ENCODE measurements around the gene S100A3. TPM values are rescaled to one million over a fixed set of nuclear protein-coding genes. Genes with fewer than 3 reads are reported as not detected.
A peak's percentile ranks its signal among the peaks of the same experiment; 100 is the strongest.

S100A3 gene
- total RNA-seq, 1 experiment from 2014 or later, result 90.0 TPM

GRCh38 chr1:153573351-153573750 lies 24.3 kb upstream of the S100A3 start:
- no peak for TF ChIP-seq CTCF (IDR thresholded peaks at IDR 0.05; ENCODE audit: unreplicated experiment)
- Mint-ChIP-seq H3K36me3 (ENCODE audit: insufficient read depth, unreplicated experiment) (no peaks in the 10 kb centered on the region), H3K9me3 (ENCODE audit: unreplicated experiment) (no peaks in the 10 kb centered on the region), H3K4me3 (ENCODE audit: unreplicated experiment) (no peak overlapping the region), H3K27me3 (ENCODE audit: insufficient read depth, unreplicated experiment) (no peaks in the 10 kb centered on the region), H3K27ac (ENCODE audit: low read depth, unreplicated experiment) (peak overlapping the region; percentile 67), H3K4me1 (ENCODE audit: insufficient read depth, unreplicated experiment) (peaks cover 33% of the 10 kb centered on the region)
- POLR2A ChIA-PET, result interaction anchor here (0.7 to 7.1 kb wide), 24 partner anchors 8 to 417 kb away, joined by 3 to 476 read pairs (median 7); partner anchors contain the start of genes CHTOP, ILF2, RAB13 and RPS27
- intact Hi-C loops (cut with micrococcal nuclease), result loop anchor here (2.0 kb wide), 1 partner anchor 35 kb away; no protein-coding TSS in a partner anchor
- CTCF ChIA-PET, result interaction anchor here (0.6 to 7.5 kb wide), 38 partner anchors 8 to 413 kb away, joined by 3 to 379 read pairs (median 10); partner anchors contain the start of genes CHTOP, ILF2, PGLYRP4 and RAB13
- no peak for DNase-seq (ENCODE audit: unreplicated experiment)
- no TSS peak for BruUV-seq (replicated peaks)

GRCh38 chr1:153572569-153573015 lies 23.5 kb upstream of the S100A3 start:
- no peaks in the 10 kb centered on the region for H3K36me3 Mint-ChIP-seq (ENCODE audit: insufficient read depth, unreplicated experiment)
- H3K4me1 Mint-ChIP-seq (ENCODE audit: insufficient read depth, unreplicated experiment), result peaks cover 33% of the 10 kb centered on the region
- BruUV-seq (replicated peaks), result no TSS peak
- H3K9me3 Mint-ChIP-seq (ENCODE audit: unreplicated experiment), result no peaks in the 10 kb centered on the region
- peak; percentile 98 for TF ChIP-seq CTCF (IDR thresholded peaks at IDR 0.05; ENCODE audit: unreplicated experiment)
- POLR2A ChIA-PET, result interaction anchor here (0.6 to 7.1 kb wide), 34 partner anchors 9 to 418 kb away, joined by 3 to 476 read pairs (median 6); partner anchors contain the start of genes CHTOP, GATAD2B, ILF2 and INTS3
- no peaks in the 10 kb centered on the region for H3K27me3 Mint-ChIP-seq (ENCODE audit: insufficient read depth, unreplicated experiment)
- no peak overlapping the region for H3K4me3 Mint-ChIP-seq (ENCODE audit: unreplicated experiment)
- CTCF ChIA-PET, result interaction anchor here (0.5 to 7.5 kb wide), 59 partner anchors 8 to 418 kb away, joined by 3 to 379 read pairs (median 5); partner anchors contain the start of genes CHTOP, ILF2, PGLYRP4 and RAB13
- intact Hi-C loops (cut with micrococcal nuclease), result loop anchor here (1.0 to 2.0 kb wide), 8 partner anchors 36 to 414 kb away; partner anchors contain the start of genes RAB13, S100A13 and SNAPIN
- peak overlapping the region; percentile 67 for H3K27ac Mint-ChIP-seq (ENCODE audit: low read depth, unreplicated experiment)
- peak; percentile 94 for DNase-seq (ENCODE audit: unreplicated experiment)

GRCh38 chr1:153571706-153572105 lies 22.6 kb upstream of the S100A3 start:
- DNase-seq (ENCODE audit: unreplicated experiment), result no peak
- CTCF ChIA-PET, result interaction anchor here (0.6 to 7.5 kb wide), 47 partner anchors 8 to 418 kb away, joined by 3 to 379 read pairs (median 6); partner anchors contain the start of genes CHTOP, ILF2, PGLYRP4 and RAB13
- H3K9me3 Mint-ChIP-seq (ENCODE audit: unreplicated experiment), result no peaks in the 10 kb centered on the region
- BruUV-seq (replicated peaks), result no TSS peak
- no peak overlapping the region for H3K4me3 Mint-ChIP-seq (ENCODE audit: unreplicated experiment)
- intact Hi-C loops (cut with micrococcal nuclease), result loop anchor here (1.0 to 2.0 kb wide), 8 partner anchors 37 to 415 kb away; partner anchors contain the start of genes RAB13, S100A13 and SNAPIN
- no peaks in the 10 kb centered on the region for H3K27me3 Mint-ChIP-seq (ENCODE audit: insufficient read depth, unreplicated experiment)
- H3K36me3 Mint-ChIP-seq (ENCODE audit: insufficient read depth, unreplicated experiment), result no peaks in the 10 kb centered on the region
- POLR2A ChIA-PET, result interaction anchor here (0.7 to 7.1 kb wide), 20 partner anchors 10 to 415 kb away, joined by 3 to 476 read pairs (median 10); partner anchors contain the start of genes CHTOP, GATAD2B, ILF2 and RAB13
- no peak overlapping the region for H3K27ac Mint-ChIP-seq (ENCODE audit: low read depth, unreplicated experiment)
- peaks cover 36% of the 10 kb centered on the region for H3K4me1 Mint-ChIP-seq (ENCODE audit: insufficient read depth, unreplicated experiment)
- TF ChIP-seq CTCF (IDR thresholded peaks at IDR 0.05; ENCODE audit: unreplicated experiment), result no peak

- Mint-ChIP-seq H3K36me3 (ENCODE audit: insufficient read depth, unreplicated experiment) (no peaks in the 10 kb centered on the region), H3K27ac (ENCODE audit: low read depth, unreplicated experiment) (no peak overlapping the region), H3K4me3 (ENCODE audit: unreplicated experiment) (no peak overlapping the region), H3K4me1 (ENCODE audit: insufficient read depth, unreplicated experiment) (peaks cover 44% of the 10 kb centered on the region), H3K27me3 (ENCODE audit: insufficient read depth, unreplicated experiment) (no peaks in the 10 kb centered on the region), H3K9me3 (ENCODE audit: unreplicated experiment) (no peaks in the 10 kb centered on the region)
- no peak for DNase-seq (ENCODE audit: unreplicated experiment)
- intact Hi-C loops (cut with micrococcal nuclease), result no loop called here
- TF ChIP-seq CTCF (IDR thresholded peaks at IDR 0.05; ENCODE audit: unreplicated experiment), result no peak
- ChIA-PET POLR2A (interaction anchor here (0.9 to 7.1 kb wide), 9 partner anchors 22 to 415 kb away, joined by 3 to 476 read pairs (median 10); partner anchors contain the start of genes CHTOP, RAB13, S100A13 and S100A14), CTCF (interaction anchor here (0.6 to 7.5 kb wide), 17 partner anchors 16 to 218 kb away, joined by 3 to 379 read pairs (median 19); partner anchors contain the start of genes ILF2, S100A1, S100A13 and S100A14)
- BruUV-seq (replicated peaks), result no TSS peak
Observed at GRCh38 chr1:153570874-153571273, 21.8 kb upstream of the S100A3 start.

Data from MCF 10A (cell line).